ENCODE results near the gene HYCC2. TPM values are rescaled to one million over a fixed set of nuclear protein-coding genes. Genes with fewer than 3 reads are reported as not detected.

Gene HYCC2
- total and polyA plus RNA-seq, 2 donors (not counting 3 experiments of a cell fraction or from before 2014, with no cell fraction given) = 3.0 to 21.2 TPM

DNA sequence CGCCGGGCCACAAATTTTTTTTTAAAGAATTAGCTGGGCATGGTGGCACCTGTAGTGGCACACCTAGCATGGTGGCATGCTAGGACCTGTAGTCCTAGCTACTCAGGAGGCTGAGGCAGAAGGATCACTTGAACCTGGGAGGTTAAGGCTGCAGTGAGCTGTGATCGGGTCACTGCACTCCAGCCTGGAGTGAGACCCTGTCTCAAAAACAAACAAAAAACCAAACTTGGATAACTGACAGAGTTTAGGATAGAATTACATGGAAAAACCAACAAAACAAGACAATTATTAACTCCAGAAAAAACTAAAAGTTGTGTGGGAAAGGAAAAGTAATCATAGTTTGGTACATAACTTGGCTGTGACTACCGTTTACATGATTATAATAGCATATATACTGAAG is 42.9 kb upstream of the HYCC2 start:
- peaks cover 31% of the 10 kb centered on the region for H3K4me1 ChIP-seq (ENCODE audit: control insufficient read depth, extremely low read depth, insufficient read depth, low read length)
- H3K79me2 ChIP-seq (ENCODE audit: control insufficient read depth, insufficient read depth, low read length) = peaks cover 16% of the 10 kb centered on the region
- FAIRE-seq (peak; percentile 8), DNase-seq (ENCODE audit: low read depth, low spot score) (peak; percentile 16)
- no peaks in the 10 kb centered on the region for H3K9me3 ChIP-seq (replicated peaks; ENCODE audit: control insufficient read depth, insufficient read depth, low read length)
- dilution Hi-C loops (cut with MboI; ENCODE audit: extremely low pct_ligation_motif_present, low sequenced_read_pairs) = no loop called here
- no peaks in the 10 kb centered on the region for H3K36me3 ChIP-seq (ENCODE audit: control insufficient read depth in 2 of 2, extremely low read depth in 1 of 2, insufficient read depth in 2 of 2, low read length in 2 of 2)
- no TSS peak for BruUV-seq (replicated peaks)
- H3K27ac ChIP-seq (ENCODE audit: insufficient read depth, low read depth, low read length) = no peak overlapping the region
- H3K9ac ChIP-seq (replicated peaks; ENCODE audit: extremely low read depth, insufficient read depth, low read length) = no peak overlapping the region
- H3K9me1 ChIP-seq (replicated peaks; ENCODE audit: control insufficient read depth, extremely low read depth, insufficient read depth, low read length) = no peaks in the 10 kb centered on the region
- intact Hi-C loops (cut with micrococcal nuclease) = no loop called here
- CTCF ChIA-PET = interaction anchor here (0.6 to 5.4 kb wide), 6 partner anchors 13 to 213 kb away, joined by 3 to 140 read pairs (median 4); no protein-coding TSS in a partner anchor
- no peak overlapping the region for H2AFZ ChIP-seq (ENCODE audit: low read depth, low read length)
- POLR2A ChIA-PET = interaction anchor here (1.2 kb wide), 1 partner anchor 44 kb away, joined by 3 read pairs; no protein-coding TSS in a partner anchor
- peak overlapping the region in 1 of 3 experiments; percentile 12 for H3K4me3 ChIP-seq (replicated peaks in 1 of 3; ENCODE audit: insufficient read depth in 1 of 3, low read depth in 1 of 3, low read length in 3 of 3)
- H3K27me3 ChIP-seq (ENCODE audit: control insufficient read depth in 2 of 2, insufficient read depth in 2 of 2, low read length in 2 of 2) = no peaks in the 10 kb centered on the region
- H4K20me1 ChIP-seq (replicated peaks; ENCODE audit: control insufficient read depth, extremely low read depth, insufficient read depth, low read length) = no peaks in the 10 kb centered on the region
- H3K4me2 ChIP-seq (ENCODE audit: insufficient read depth, low read length) = peak overlapping the region; percentile 16
- TF ChIP-seq MYC (IDR thresholded peaks at IDR 0.05; ENCODE audit: low read depth, low read length) (no peak), POLR2A (IDR thresholded peaks at IDR 0.05; ENCODE audit: low read depth, low read length) (no peak)
- TF ChIP-seq, protein P1, sequence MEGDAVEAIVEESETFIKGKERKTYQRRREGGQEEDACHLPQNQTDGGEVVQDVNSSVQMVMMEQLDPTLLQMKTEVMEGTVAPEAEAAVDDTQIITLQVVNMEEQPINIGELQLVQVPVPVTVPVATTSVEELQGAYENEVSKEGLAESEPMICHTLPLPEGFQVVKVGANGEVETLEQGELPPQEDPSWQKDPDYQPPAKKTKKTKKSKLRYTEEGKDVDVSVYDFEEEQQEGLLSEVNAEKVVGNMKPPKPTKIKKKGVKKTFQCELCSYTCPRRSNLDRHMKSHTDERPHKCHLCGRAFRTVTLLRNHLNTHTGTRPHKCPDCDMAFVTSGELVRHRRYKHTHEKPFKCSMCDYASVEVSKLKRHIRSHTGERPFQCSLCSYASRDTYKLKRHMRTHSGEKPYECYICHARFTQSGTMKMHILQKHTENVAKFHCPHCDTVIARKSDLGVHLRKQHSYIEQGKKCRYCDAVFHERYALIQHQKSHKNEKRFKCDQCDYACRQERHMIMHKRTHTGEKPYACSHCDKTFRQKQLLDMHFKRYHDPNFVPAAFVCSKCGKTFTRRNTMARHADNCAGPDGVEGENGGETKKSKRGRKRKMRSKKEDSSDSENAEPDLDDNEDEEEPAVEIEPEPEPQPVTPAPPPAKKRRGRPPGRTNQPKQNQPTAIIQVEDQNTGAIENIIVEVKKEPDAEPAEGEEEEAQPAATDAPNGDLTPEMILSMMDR (IDR thresholded peaks at IDR 0.05; ENCODE audit: extremely low read depth in 1 of 2, insufficient read depth in 1 of 2, low read depth in 1 of 2, low read length in 2 of 2) = no peak

DNA sequence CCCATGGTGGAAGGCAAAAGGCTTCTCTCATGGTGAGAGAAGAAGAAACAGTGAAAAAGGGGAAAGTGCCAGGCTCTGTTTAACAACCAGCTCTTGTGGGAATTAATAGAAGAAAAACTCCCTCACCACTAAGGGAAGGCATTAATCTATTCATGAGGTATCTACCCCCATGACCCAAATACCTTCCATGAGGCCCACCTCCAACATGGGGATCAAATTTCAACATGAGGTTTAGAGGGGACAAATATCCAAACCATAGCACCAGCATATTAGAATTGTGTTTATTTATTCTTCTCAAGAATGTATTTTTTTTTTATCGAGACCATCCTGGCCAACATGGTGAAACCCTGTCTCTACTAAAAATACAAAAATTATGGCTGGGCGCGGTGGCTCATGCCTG is 39.6 kb upstream of the HYCC2 start:
- Histone ChIP-seq H3K4me1 (ENCODE audit: control insufficient read depth, extremely low read depth, insufficient read depth, low read length) (peaks cover 17% of the 10 kb centered on the region), H3K27me3 (ENCODE audit: control insufficient read depth in 2 of 2, insufficient read depth in 2 of 2, low read length in 2 of 2) (no peaks in the 10 kb centered on the region), H3K36me3 (ENCODE audit: control insufficient read depth in 2 of 2, extremely low read depth in 1 of 2, insufficient read depth in 2 of 2, low read length in 2 of 2) (no peaks in the 10 kb centered on the region), H3K4me3 (replicated peaks in 1 of 3; ENCODE audit: insufficient read depth in 1 of 3, low read depth in 1 of 3, low read length in 3 of 3) (no peak overlapping the region), H3K9ac (replicated peaks; ENCODE audit: extremely low read depth, insufficient read depth, low read length) (no peak overlapping the region), H3K9me3 (replicated peaks; ENCODE audit: control insufficient read depth, insufficient read depth, low read length) (no peaks in the 10 kb centered on the region), H2AFZ (ENCODE audit: low read depth, low read length) (no peak overlapping the region), H3K9me1 (replicated peaks; ENCODE audit: control insufficient read depth, extremely low read depth, insufficient read depth, low read length) (no peaks in the 10 kb centered on the region), H3K79me2 (ENCODE audit: control insufficient read depth, insufficient read depth, low read length) (peaks cover 2% of the 10 kb centered on the region), H3K27ac (ENCODE audit: insufficient read depth, low read depth, low read length) (no peak overlapping the region), H4K20me1 (replicated peaks; ENCODE audit: control insufficient read depth, extremely low read depth, insufficient read depth, low read length) (no peaks in the 10 kb centered on the region), H3K4me2 (ENCODE audit: insufficient read depth, low read length) (no peak overlapping the region)
- dilution Hi-C loops (cut with MboI; ENCODE audit: extremely low pct_ligation_motif_present, low sequenced_read_pairs) = no loop called here
- TF ChIP-seq POLR2A (IDR thresholded peaks at IDR 0.05; ENCODE audit: low read depth, low read length) (no peak), POLR2AphosphoS5 (IDR thresholded peaks at IDR 0.05; ENCODE audit: insufficient read depth, low read depth, low read length) (no peak), GATA2 (IDR thresholded peaks at IDR 0.05; ENCODE audit: insufficient read depth, insufficient read length, low read depth, low read length) (no peak), EZH2 (IDR thresholded peaks at IDR 0.05; ENCODE audit: borderline replicate concordance, low read depth, low read length, severe bottlenecking) (no peak), JUN (IDR thresholded peaks at IDR 0.05; ENCODE audit: borderline replicate concordance, insufficient read depth, insufficient read length, low read depth) (no peak), MYC (IDR thresholded peaks at IDR 0.05; ENCODE audit: low read depth, low read length) (no peak), FOS (IDR thresholded peaks at IDR 0.05; ENCODE audit: borderline replicate concordance, insufficient read depth, low read length) (no peak)
- TF ChIP-seq, protein P1 (IDR thresholded peaks at IDR 0.05; ENCODE audit: extremely low read depth in 1 of 2, insufficient read depth in 1 of 2, low read depth in 1 of 2, low read length in 2 of 2) = no peak
- TF ChIP-seq, protein P2, sequence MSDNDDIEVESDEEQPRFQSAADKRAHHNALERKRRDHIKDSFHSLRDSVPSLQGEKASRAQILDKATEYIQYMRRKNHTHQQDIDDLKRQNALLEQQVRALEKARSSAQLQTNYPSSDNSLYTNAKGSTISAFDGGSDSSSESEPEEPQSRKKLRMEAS (IDR thresholded peaks at IDR 0.05; ENCODE audit: insufficient read depth, insufficient read length) = no peak
- intact Hi-C loops (cut with micrococcal nuclease) = no loop called here
- ChIA-PET CTCF (interaction anchor here (1.7 to 3.0 kb wide), 4 partner anchors 10 to 66 kb away, joined by 4 to 7 read pairs (median 7); no protein-coding TSS in a partner anchor), POLR2A (no interaction called here)
- FAIRE-seq = no peak
- BruUV-seq (replicated peaks) = no TSS peak
- no peak for DNase-seq (ENCODE audit: low read depth, low spot score)
